ENCODE results near the gene DLGAP1. TPM values are rescaled to one million over a fixed set of nuclear protein-coding genes. Genes with fewer than 3 reads are reported as not detected.
A peak's percentile ranks its signal among the peaks of the same experiment; 100 is the strongest.

DLGAP1 gene
- total and polyA plus RNA-seq, 4 donors, result 0.06 to 1.2 (median 0.17) TPM; not detected in 1

DNA sequence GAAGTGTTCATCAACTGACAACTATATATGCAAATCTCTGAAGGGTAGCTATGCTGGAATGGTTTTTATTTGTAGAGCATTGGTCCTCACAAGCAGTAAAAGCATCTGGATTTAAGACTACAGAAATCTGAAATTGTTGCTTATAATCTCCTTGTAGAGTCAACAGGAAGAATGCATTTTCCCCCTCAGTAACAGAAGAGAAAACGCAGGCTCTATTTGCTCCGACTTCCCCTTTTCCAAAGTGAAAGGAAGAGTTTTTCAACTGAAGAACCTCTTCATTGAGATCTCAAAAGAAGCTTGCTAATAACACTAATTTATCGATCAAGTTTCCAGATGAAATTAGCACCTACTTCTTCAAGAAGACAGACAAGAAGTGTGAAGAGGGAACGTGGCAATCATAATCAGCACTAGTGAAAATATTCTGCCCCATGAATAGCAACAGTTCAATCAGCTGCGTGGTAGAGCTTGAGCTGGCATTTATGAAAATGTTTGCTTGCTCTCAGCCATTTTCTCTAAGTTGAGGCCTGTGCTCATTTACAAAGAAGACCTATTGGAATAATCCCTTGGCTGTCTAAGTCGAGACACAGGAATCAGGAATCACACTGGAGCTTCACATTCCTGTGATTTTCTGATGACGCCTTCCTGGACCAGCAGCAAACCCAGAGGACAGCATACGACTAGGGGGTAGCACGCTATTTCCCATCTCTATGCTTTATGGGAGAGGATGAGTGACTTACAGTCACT lies 961.4 kb downstream of the DLGAP1 start:
- no peak for DNase-seq (ENCODE audit: low spot score)
- H3K27ac ChIP-seq (ENCODE audit: low read depth in 1 of 2, low read length in 2 of 2), result peak overlapping the region in 1 of 2 donors; percentile 4
- H3K9ac ChIP-seq (ENCODE audit: low read depth in 1 of 2, low read length in 2 of 2), result no peak overlapping the region
- peaks cover 0 to 27% (median 13%) of the 10 kb centered on the region in 4 donors for H3K4me1 ChIP-seq (ENCODE audit: control insufficient read depth in 4 of 4, insufficient read depth in 4 of 4, low read length in 3 of 4)
- no peaks in the 10 kb centered on the region for H3K36me3 ChIP-seq (ENCODE audit: control insufficient read depth in 4 of 4, insufficient read depth in 3 of 4, low read depth in 1 of 4, low read length in 3 of 4)
- TF ChIP-seq HNF4A (conservative IDR thresholded peaks at IDR 0.05), result no peak
- TF ChIP-seq, protein P1, sequence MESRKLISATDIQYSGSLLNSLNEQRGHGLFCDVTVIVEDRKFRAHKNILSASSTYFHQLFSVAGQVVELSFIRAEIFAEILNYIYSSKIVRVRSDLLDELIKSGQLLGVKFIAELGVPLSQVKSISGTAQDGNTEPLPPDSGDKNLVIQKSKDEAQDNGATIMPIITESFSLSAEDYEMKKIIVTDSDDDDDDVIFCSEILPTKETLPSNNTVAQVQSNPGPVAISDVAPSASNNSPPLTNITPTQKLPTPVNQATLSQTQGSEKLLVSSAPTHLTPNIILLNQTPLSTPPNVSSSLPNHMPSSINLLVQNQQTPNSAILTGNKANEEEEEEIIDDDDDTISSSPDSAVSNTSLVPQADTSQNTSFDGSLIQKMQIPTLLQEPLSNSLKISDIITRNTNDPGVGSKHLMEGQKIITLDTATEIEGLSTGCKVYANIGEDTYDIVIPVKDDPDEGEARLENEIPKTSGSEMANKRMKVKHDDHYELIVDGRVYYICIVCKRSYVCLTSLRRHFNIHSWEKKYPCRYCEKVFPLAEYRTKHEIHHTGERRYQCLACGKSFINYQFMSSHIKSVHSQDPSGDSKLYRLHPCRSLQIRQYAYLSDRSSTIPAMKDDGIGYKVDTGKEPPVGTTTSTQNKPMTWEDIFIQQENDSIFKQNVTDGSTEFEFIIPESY (IDR thresholded peaks at IDR 0.05), result no peak
- no peak for TF ChIP-seq NR2F2 (IDR thresholded peaks at IDR 0.05)
- TF ChIP-seq, protein P2, sequence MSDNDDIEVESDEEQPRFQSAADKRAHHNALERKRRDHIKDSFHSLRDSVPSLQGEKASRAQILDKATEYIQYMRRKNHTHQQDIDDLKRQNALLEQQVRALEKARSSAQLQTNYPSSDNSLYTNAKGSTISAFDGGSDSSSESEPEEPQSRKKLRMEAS (IDR thresholded peaks at IDR 0.05), result no peak
- no peak for TF ChIP-seq RXRA (IDR thresholded peaks at IDR 0.05)
- no peak for TF ChIP-seq HNF4G (IDR thresholded peaks at IDR 0.05)
- no peak for TF ChIP-seq SP1 (IDR thresholded peaks at IDR 0.05)
- TF ChIP-seq, protein P3, sequence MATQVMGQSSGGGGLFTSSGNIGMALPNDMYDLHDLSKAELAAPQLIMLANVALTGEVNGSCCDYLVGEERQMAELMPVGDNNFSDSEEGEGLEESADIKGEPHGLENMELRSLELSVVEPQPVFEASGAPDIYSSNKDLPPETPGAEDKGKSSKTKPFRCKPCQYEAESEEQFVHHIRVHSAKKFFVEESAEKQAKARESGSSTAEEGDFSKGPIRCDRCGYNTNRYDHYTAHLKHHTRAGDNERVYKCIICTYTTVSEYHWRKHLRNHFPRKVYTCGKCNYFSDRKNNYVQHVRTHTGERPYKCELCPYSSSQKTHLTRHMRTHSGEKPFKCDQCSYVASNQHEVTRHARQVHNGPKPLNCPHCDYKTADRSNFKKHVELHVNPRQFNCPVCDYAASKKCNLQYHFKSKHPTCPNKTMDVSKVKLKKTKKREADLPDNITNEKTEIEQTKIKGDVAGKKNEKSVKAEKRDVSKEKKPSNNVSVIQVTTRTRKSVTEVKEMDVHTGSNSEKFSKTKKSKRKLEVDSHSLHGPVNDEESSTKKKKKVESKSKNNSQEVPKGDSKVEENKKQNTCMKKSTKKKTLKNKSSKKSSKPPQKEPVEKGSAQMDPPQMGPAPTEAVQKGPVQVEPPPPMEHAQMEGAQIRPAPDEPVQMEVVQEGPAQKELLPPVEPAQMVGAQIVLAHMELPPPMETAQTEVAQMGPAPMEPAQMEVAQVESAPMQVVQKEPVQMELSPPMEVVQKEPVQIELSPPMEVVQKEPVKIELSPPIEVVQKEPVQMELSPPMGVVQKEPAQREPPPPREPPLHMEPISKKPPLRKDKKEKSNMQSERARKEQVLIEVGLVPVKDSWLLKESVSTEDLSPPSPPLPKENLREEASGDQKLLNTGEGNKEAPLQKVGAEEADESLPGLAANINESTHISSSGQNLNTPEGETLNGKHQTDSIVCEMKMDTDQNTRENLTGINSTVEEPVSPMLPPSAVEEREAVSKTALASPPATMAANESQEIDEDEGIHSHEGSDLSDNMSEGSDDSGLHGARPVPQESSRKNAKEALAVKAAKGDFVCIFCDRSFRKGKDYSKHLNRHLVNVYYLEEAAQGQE (IDR thresholded peaks at IDR 0.05), result no peak
- no peak for TF ChIP-seq EGR1 (IDR thresholded peaks at IDR 0.05; ENCODE audit: low read depth in 2 of 2)
- TF ChIP-seq FOXA2 (IDR thresholded peaks at IDR 0.05), result no peak
- no peak for TF ChIP-seq FOXA1 (IDR thresholded peaks at IDR 0.05)
- TF ChIP-seq, protein P4, sequence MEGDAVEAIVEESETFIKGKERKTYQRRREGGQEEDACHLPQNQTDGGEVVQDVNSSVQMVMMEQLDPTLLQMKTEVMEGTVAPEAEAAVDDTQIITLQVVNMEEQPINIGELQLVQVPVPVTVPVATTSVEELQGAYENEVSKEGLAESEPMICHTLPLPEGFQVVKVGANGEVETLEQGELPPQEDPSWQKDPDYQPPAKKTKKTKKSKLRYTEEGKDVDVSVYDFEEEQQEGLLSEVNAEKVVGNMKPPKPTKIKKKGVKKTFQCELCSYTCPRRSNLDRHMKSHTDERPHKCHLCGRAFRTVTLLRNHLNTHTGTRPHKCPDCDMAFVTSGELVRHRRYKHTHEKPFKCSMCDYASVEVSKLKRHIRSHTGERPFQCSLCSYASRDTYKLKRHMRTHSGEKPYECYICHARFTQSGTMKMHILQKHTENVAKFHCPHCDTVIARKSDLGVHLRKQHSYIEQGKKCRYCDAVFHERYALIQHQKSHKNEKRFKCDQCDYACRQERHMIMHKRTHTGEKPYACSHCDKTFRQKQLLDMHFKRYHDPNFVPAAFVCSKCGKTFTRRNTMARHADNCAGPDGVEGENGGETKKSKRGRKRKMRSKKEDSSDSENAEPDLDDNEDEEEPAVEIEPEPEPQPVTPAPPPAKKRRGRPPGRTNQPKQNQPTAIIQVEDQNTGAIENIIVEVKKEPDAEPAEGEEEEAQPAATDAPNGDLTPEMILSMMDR (IDR thresholded peaks at IDR 0.05; ENCODE audit: low read depth, low read length, missing input control), result no peak
- no peaks in the 10 kb centered on the region for H3K27me3 ChIP-seq (ENCODE audit: control insufficient read depth in 4 of 4, insufficient read depth in 4 of 4, low read length in 3 of 4)
- no peak overlapping the region for H3K4me3 ChIP-seq (ENCODE audit: low read depth in 1 of 3, low read length in 3 of 3)
- WGBS, result 57% methylated on average over 9 of the region's 9 CpGs
- no peaks in the 10 kb centered on the region for H3K9me3 ChIP-seq (ENCODE audit: control insufficient read depth in 4 of 4, low read length in 3 of 4)

DNA sequence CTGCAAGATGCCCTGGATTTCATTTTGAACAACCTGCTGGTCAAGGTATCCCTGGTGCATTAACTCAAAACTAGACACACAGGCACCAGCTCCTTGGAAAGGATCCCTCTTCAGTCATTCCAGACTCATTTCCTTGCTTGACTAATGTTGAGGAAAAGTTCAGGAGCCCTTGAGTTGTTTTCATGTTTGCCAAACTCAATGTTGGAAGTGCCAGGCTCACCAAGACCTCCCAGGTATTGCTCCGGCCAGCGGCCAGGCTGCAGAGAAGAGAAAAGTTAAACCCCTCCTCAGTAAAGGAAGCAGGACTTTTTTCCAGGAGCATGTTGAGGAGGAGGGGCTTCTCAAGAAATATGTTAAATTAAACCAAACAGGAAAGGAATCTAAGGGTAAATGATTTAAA lies 962.4 kb downstream of the DLGAP1 start:
- TF ChIP-seq JUND (IDR thresholded peaks at IDR 0.05) (no peak), RAD21 (IDR thresholded peaks at IDR 0.05) (no peak), YY1 (IDR thresholded peaks at IDR 0.05) (no peak), EGR1 (IDR thresholded peaks at IDR 0.05; ENCODE audit: low read depth in 2 of 2) (no peak)
- H3K9me3 ChIP-seq (ENCODE audit: control insufficient read depth in 4 of 4, low read length in 3 of 4), result no peaks in the 10 kb centered on the region
- no peaks in the 10 kb centered on the region for H3K27me3 ChIP-seq (ENCODE audit: control insufficient read depth in 4 of 4, insufficient read depth in 4 of 4, low read length in 3 of 4)
- no peaks in the 10 kb centered on the region for H3K36me3 ChIP-seq (ENCODE audit: control insufficient read depth in 4 of 4, insufficient read depth in 3 of 4, low read depth in 1 of 4, low read length in 3 of 4)
- H3K4me1 ChIP-seq (ENCODE audit: control insufficient read depth in 4 of 4, insufficient read depth in 4 of 4, low read length in 3 of 4), result peaks cover 0 to 27% (median 12%) of the 10 kb centered on the region in 4 donors
- DNase-seq (ENCODE audit: low spot score), result no peak
- no peak overlapping the region for H3K4me3 ChIP-seq (ENCODE audit: low read depth in 1 of 3, low read length in 3 of 3)
- no peak overlapping the region for H3K27ac ChIP-seq (ENCODE audit: low read depth in 1 of 2, low read length in 2 of 2)
- H3K9ac ChIP-seq (ENCODE audit: low read depth in 1 of 2, low read length in 2 of 2), result no peak overlapping the region
- whole genome bisulfite sequencing, result 93% methylated on average over 2 of the region's 2 CpGs

Measured in liver (tissue), 9 donors.